Anterior cingulate cortex (tissue), 58 donors: ENCODE results near the gene DCDC2.
"Not testable (repeated sequence)": the region's sequence is repeated elsewhere in the genome, so short reads cannot be mapped to it uniquely, and the experiment has no call there.

ENCODE experiments used
- DNase-seq, 58 donors: peaks; one replicate each; lab custom pipeline; 2025; lab: John Stamatoyannopoulos, UW

DCDC2 gene

DNA sequence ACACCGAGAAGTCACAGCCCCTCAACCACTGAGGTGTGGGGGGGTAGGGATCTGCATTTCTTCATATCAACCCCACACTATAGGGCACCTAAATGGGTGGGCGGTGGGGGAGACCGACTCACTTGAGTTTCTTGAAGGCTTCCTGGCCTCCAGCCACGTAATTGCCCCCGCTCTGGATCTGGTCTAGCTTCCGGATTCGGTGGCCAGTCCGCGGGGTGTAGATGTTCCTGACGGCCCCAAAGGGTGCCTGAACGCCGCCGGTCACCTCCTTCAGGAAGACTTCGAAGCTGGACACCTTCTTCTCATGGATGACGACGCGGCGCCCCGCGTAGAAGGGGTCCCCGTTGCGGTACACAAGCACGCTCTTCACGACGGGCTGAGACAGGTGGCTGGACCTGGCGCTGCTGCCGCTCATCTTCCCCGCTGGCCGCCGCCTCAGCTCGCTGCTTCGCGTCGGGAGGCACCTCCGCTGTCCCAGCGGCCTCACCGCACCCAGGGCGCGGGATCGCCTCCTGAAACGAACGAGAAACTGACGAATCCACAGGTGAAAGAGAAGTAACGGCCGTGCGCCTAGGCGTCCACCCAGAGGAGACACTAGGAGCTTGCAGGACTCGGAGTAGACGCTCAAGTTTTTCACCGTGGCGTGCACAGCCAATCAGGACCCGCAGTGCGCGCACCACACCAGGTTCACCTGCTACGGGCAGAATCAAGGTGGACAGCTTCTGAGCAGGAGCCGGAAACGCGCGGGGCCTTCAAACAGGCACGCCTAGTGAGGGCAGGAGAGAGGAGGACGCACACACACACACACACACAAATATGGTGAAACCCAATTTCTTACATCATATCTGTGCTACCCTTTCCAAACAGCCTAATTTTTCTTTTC is at the start of gene DCDC2:
Gene DCDC2 (minus strand): TSS at position 724 of the 883 bp plus-strand sequence. CDS start 309 bp downstream, at position 415.
- peak in 17 of 58 donors; percentile 1 to 36 (median 4) for DNase-seq

DNA sequence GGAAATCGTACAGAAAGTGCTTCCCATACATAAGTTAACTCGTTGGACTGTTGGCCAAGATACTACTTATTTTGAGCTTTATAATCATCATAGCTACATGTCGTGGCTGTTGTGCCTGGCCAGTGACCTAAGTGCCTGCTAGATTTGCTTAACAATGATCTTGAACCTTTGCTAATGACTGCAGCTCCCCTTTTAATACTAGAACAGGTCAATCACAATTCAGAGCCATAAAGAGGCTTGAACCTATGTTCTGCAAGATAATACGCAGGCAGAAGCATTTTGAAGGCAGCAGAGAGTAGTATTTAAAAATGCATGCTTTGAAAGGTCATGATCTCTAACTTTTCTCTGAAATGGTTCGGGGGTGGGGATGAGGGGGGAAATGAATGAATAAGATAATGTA is 47.4 kb upstream of the DCDC2 start:
- DNase-seq, result no peak

DNA sequence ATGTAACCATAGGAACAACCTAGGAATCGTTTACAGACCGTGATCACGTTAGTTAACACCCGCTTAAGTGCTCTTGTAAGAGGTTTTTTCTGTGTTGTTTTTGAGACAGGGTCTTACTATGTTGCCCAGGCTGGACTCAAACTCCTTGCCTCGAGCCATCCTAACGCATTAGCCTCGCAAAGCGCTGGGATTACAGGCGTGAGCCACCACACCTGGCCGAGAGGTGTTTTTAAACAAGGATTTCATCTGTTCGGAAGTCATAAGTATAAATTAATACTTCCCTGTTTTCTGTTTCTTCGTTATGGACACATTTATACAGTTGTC is 45.6 kb upstream of the DCDC2 start:
- DNase-seq, result peak in 2 of 58 donors; percentile 28 to 38

DNA sequence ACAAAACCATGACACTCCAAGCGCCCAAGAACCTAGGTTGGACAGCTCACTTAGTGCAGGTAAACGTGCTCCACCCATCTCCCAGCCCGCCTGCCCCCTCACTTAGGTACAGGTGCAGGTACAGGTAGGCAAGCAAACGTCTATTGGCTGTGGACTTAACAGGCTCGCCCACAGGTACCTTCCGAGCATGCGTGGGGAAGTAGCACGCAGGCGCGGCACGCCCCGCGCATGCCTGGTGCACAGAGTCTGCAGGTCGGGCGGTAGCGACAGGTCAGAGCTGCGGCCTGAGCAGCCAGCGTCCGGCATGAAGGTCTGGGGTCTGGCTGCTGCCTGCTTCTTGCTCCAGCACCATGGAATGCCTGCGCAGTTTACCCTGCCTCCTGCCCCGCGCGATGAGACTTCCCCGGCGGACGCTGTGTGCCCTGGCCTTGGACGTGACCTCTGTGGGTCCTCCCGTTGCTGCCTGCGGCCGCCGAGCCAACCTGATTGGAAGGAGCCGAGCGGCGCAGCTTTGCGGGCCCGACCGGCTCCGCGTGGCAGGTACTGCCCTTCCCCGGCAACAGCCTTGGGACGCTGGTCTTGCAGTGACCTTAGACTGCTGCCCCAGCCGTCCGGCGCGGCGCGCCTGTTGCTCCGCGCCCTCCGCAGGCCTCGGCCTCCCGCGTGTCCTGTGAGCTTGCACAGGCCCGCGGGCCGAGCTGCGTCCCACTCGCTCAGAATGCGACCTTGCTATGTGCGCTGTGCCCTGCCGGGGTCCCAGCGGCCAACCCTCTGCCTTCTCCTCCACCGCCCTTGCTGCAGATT is 45.0 kb upstream of the DCDC2 start, which contains the start of gene MRS2:
Gene MRS2 (plus strand): TSS at position 240 of the 804 bp plus-strand sequence. CDS start 111 bp downstream, at position 351.
- DNase-seq, result peak; percentile 40 to 92 (median 83)

DNA sequence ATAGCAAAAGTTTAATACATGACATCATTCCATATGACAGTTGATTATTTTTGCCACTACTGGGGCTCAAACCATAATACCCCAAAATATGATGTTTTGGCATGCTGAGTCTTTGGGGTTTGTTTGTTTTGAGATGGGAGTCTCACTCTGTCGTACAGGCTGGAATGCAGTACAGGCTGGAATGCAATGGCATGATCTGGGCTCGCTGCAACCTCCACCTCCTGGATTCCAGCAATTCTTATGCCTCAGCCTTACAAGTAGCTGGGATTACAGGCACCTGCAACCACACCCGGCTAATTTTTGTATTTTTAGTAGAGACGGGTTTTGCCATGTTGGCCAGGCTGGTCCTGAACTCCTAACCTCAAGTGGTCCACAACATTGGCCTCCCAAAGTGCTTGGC is 43.6 kb upstream of the DCDC2 start:
- DNase-seq, result no peak

DNA sequence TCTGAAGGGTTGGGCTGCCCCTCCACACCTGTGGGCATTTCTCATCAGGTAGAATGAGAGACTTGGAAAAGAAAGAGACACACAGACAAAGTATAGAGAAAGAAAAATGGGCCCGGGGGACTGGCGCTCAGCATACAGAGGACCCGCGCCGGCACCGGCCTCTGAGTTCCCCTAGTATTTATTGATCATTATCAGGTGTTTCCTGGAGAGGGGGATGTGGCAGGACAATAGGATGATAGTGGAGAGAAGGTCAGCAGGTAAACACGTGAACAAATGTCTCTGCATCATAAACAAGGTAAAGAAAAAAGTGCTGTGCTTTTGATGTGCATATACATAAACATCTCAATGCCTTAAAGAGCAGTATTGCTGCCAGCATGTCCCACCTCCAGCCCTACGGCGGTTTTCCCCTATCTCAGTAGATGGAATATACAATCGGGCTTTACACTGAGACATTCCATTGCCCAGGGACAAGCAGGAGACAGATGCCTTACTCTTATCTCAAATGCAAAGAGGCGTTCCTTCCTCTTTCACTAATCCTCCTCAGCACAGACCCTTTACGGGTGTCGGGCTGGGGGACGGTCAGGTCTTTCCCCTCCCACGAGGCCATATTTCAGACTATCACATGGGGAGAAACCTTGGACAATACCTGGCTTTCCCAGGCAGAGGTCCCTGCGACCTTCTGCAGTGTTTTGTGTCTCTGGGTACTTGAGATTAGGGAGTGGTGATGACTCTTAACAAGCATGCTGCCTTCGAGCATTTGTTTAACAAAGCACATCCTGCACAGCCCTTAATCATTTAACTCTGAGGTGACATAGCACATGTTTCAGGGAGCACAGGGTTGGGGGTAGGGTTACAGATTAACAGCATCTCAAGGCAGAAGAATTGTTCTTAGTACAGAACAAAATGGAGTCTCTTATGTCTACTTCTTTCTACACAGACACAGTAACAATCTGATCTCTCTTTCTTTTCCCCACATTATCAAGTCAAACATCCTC is 42.5 kb upstream of the DCDC2 start:
- DNase-seq, result not testable (repeated sequence)

DNA sequence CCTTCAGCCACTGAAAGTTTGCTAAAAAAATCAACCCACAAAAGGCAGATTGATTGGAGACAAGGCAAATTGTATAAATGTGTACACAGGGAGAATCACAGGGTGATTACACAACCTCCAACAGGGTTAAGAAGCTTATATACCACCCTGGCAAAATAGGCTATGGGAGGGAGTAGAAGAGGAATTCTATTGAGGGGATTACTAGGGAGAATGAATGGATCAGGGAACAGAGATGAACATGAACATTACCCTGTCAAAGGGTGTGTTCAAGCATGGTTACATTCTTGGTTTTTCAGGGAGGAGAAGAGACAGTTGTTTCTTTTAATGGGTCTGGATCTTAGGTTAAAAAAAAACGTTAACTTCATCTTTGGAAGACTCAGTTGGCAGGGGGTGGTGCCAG is 39.8 kb upstream of the DCDC2 start:
- DNase-seq, result no peak

DNA sequence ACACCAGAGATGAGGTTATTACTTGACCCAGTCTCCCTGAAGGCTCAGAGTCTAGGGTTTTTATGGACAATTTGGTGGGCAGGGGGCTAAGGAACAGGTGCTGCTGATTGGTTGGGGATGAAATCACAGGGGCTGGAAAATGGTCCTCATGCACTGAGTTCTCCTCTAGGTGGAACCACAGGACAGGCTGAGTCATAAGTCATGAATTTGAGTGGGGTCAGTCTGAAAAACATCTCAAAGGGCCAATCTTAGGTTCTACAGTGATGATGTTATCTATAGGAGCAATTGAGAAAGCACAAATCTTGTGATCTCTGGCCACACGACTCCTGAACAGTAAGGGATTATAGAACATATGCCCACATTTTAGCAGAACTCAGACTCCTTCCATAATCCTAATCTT is 39.0 kb upstream of the DCDC2 start:
- no peak for DNase-seq

DNA sequence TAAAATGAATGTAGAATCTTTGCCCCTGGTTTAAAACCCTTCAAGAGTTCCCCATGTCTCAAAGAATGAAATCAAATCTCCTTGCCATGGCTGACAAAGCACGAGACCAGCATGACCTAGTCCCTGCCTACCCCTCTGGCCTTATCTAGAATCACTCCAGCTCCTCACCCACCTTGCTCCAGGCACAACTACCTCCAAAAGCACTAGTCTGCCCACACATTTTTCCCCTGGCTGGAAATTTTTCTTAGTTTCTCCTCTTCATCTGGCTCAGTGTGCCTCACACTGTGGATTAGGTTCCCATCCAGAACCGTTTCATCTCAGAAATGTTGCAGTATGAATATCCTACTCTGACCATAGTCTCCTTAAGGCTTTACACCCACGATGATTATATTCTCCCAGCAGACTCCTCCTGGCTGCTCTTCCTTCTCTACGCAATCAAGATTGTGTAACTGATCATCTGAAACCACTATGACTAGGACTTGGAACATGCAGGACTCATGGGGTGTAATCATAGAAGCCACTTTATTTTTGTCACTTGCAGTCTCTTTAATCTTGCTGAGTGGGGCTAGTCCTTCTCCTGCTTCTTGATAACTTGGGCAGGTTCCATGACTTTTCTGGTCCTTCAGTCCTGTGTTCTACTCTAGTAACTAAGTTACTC is 37.0 kb upstream of the DCDC2 start:
- DNase-seq, result peak in 1 of 58 donors; percentile 21

DNA sequence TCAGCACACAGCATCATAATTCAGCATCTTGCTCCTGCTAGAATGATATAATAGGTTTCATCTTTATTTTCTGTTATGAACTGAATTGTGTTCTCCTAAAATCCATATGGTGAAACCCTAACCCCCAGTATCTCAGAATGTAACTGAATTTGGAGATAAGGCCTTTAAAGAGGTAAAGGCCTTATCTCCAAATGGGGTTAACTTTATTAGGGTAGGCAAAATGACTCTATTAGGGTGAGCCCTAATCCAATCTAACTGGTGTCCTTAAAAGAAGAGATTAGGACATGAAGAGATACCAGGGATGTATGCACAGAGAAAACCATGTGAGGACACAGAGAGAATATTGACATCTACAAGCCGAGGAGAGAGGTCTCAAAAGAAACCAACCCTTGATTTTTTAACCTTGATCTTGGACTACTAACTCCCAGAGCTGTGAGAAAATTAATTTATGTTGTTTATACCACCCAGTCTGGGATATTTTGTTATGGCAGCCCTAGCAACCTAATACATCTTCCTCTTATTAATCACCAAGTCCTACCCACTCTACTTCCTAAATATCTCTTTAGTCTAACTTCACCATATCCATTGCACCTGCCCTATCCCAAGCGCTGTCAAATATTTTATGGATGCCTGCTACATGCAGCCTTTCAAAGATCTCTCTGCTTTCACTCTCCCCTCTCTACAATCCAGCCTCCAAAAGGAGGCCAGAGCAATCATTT is 36.4 kb upstream of the DCDC2 start:
- DNase-seq, result no peak

DNA sequence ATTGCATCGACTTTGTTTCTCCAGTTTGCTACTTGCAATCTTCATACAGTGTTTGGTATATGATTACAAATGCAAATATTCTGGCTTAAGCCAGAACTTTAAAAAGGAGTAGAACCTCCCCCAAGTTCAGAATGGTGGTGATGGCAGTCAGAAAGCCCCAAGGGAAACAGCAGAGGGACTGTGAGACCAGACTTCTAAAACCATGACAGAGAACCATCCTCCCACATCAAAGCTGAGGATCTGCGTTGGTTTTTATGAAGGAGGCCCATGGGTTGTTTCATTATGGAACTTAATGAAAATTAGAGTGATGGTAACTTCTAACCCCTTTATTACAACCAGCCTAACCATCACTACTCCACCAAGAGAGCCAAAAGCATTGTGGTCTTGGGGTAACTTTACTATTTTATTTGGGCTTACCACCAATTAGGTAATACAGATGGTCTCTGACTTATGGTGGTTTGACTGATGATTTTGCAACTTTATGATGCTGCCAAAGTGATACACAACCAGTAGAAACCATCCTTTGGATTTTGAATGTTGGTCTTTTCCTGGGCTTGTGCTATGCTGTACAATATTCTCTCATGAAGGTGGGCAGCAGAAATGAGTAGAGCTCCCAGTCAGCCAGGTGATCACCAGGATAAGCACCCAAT is 34.0 kb upstream of the DCDC2 start:
- DNase-seq, result no peak

DNA sequence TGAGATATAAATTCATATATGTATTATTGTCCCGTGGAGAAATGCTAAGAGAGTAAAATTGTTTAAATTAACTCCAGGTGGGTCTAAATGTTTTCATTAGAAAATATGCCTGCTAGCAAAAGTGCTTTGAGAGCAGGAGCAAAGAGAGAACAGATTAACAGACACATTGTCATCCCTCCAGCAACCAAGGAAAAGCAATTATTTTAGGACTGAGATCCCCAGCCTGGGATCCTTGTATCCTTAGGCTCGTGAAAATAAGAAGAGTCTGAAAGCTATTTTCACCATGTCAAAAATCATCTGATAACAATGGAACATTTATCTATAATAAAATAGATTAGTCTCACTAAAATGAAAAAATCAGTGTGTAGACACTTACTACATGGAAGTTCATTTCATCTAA is 33.3 kb upstream of the DCDC2 start:
- no peak for DNase-seq

DNA sequence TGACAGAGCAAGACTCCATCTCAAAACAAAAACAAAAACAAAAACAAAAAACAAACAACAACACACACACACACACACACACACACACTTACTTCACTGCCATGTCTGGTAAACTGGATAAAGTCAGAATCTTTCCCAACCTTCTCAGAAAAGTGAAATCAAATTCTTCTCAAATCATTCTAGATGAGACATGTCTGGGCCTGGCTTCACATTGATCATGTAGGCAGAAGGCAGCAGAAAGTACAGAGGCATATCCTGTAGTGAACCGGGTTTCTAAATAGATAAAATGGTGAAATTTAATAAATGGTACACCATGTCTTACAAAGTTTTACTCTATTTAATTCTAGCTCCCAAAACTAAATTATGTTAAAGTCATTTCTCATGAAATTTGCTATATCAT is 30.0 kb upstream of the DCDC2 start:
- DNase-seq, result no peak

DNA sequence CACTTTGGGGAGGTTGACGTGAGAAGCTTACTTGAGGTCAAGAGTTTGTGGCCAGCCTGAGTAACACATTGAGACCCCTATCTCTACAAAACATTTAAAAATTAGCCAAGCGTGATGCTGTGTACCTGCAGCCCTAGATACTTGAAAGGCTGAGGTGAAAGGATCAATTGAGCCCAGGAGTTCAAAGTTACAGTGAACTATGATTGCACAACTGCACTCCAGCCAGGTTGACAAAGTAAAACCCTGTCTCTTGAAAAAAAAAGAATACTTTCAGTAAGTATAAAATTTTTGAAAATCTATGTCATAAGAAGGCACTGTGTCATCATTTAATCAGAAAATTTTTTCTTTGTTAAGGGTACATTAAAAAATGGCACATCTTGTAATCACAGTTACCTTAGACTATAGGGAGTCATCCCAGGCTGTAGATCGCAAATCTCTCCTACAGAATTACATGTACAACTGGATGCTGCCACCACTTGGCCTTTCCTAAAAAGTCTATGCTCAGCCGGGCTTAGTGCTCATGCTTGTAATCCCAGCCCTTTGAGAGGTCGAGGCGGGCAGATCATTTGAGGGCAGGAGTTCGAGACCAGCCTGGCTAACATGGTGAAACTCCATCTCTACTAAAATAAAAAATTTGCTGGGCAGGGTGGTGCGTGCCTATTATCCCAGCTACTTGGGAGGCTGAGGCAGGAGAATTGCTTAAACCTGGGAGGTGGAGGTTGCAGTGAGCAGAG is 27.8 kb upstream of the DCDC2 start:
- no peak for DNase-seq

DNA sequence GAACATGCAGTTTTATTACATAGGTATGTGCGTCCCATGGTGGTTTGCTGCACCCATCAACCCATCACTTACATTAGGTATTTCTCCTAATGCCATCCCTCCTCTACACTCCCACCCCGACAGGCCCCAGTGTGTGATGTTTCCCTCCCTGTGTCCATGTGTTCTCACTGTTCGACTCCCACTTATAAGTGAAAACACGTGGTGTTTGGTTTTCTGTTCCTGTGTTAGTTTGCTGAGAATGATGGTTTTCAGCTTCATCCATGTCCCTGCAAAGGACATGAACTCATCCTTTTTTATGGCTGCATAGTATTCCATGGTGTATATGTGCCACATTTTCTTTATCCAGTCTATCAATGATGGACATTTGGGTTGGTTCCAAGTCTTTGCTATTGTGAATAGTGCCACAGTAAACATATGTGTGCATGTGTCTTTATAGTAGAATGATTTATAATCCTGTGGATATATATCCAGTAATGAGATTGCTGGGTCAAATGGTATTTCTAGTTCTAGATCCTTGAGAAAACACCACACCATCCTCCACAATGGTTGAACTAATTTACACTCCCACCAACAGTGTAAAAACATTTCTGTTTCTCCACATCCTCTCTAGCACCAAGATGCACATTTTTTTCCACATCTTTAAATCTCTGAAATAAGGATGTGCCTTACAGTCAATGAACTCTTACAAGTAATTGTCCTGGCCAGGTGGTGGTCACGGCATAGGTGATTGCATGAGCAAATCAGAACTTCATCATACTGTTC is 26.7 kb upstream of the DCDC2 start:
- DNase-seq, result not testable (repeated sequence)

DNA sequence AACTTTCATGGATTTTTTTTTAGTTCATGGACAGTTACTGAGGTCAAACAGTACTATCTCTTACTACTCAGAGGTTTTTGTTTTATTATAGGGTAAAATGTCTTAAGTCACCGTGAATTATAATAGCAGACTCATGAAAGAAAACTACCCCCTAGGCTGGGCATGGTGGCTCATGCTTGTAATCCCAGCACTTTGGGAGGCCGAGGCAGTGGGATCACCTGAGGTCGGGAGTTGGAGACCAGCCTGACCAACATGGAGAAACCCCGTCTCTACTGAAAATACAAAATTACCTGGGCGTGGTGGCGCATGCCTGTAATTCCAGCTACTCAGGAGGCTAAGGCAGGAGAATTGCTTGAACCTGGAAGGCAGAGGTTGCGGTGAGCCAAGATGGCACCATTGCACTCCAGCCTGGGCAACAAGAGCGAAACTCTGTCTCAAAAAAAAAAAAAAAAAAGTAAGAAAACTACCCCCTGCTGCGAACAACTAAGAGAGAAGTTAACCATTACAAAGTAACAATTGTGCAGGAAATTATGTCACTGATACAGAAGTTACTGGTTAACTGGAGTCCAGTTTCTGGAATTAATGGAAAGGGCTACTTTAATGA is 25.1 kb upstream of the DCDC2 start:
- DNase-seq, result not testable (repeated sequence)

DNA sequence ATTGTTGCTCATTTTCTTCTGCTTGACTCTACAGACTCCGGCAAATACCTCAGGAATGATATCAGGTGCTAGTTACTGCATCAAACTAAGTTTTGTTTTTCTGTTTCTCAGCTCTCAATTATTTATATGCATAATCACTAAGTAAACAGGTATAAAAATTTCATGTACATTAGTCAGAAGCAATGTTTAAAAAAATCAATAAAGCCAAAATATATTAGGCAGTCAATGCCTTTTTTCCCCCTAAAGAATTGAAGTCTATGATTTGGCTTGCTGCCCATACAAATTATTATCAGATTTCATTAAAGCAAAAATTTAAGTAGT is 24.3 kb upstream of the DCDC2 start:
- no peak for DNase-seq
